NCI-H526 treated with DMSO at 0.1 percent for 48 hours (cell line): ENCODE results near the gene DSN1.

Experiments
- DNase-seq: peaks from one replicate; lab custom pipeline; 2025; lab: John Stamatoyannopoulos, UW

Gene DSN1

DNA sequence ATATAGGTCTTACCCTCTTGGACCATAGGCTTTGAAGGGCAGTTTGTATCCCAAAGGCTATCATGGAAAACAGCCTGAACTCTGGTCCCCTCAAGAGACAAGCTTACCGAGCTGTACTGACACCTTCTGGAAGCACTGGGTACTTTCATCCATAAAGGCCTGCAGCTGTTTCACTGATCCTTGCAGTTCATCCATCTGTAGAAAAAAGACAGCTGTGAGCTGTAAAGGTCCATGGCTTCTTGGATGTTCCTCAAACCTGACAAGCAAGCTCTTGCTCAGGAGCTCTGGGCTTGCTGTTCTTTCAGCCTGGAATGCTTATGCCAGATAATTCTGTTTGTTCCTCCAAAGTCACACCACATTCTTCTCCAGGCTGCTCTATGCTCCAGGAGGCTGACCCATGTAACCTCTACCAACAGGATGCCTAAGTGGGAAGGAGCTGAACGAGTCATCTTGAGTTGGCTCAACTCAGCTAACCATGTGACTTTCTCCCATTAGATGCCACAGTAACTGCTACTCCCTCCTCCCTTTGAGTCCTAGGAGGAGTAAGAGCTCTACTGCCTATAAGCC is 18.8 kb downstream of the DSN1 start:
- DNase-seq = peak; percentile 39

DNA sequence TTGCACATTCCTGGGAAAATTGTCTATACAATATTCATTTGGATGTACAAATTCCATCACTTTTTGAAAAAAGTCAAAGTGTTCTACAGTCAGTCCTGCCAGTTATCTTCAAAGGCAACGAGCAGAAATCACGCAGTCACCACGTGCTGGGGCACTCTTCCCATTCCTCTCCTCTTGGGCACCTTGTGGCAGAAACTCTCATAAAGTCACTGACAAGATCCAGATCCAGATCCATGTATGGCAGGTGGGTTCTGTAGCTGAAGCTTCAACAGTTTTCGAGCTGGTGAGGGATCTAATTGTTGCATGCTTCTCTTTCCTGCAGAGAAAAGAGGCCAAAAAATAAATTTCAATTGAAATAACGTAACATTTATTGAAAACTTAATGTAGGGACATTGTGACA is 21.0 kb downstream of the DSN1 start:
- DNase-seq = no peak

DNA sequence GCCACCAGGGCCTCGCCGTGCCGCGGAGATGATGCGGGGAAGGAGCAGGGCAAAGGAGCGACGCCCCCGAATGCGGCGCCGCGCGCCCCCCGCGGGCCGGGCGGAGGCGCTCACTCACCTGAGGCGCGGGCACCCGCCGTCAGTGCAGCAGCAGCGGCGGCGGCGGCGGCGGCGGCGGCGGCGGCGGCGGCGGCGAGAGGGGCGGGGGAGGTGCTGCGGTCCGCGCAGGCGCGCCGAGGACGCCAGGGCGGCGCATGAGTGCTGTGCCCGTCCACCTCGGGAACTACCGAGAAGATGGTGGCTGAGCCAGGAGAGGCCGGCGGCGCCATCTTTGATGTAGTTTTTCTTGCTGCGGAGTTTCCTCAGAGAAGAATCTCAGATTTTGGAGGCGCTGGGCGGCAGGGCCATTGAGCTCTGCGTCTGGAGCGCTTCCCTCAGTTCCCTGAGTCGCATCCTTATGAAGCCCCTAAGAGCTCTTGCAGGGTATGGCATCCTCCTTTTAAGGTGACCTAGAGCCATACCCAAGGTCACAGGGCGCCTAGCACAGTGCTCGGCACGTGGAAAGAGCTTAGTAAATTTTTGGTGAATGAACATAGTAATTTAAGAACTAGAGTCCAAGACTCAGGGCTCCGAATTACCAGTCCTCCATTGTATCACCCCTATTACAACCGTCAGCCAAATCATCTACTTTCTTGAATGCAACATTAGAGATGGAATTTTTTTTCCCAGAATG is 27.5 kb downstream of the DSN1 start, which contains the start of gene NDRG3:
NDRG3 (minus strand) TSS at position 164 of the 733 bp plus-strand sequence. CDS start 24,355 bp downstream, outside the sequence.
- peak; percentile 95 for DNase-seq

DNA sequence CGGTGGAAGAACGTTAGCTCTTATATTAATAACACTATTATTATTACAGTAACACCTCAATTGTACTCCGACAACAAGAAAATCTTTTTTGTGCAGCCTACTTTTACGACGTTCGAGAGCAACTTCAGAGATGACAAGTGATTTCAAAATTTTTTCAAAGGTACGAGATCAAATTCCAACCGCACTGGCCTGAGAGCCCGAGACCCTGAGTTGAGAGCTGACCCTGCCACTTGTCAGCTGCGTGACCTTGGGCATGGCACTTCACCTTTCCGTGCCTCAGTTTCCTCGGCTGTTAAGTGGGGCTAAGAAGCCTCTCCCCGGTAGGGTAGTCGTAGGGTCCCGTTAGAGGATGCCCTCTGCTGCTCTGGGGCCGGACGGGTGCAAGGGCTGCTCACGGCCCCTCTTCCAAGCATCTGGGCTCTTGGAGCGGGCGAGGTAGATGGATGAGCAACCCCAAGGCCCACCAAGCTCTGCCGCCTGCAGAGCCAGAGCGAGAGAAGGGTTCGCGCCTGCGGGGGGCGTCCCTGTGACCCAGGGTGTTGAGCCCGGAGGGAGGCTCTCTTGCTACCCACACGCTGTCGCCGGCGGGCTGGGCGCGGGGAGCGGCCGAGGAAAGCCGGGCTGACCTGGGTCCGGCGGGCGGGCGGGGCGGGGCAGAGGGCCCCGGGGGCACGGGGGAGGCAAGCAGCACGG is 28.2 kb downstream of the DSN1 start:
- DNase-seq = no peak

DNA sequence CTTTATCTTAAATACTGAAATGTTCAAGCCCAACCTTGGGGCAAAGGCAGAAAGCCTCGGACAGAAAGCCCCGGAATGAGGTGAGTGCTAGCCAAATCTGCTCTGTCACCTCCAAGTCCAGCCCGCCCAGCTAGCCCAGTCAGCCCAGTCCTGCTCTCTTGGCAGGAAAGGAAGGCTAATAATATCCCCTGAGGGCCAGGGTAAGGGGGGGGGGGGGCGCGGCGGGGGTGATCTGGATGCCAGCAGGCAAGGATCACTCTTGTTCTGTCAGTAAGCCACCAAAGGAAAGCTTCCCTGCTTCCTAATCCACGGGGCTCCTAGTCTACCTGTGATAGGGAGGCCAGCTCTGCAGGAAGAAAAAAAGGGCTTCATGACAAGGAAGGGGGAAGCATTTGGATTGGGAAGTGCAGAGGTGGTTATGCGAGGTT is 28.8 kb downstream of the DSN1 start:
- DNase-seq = no peak

DNA sequence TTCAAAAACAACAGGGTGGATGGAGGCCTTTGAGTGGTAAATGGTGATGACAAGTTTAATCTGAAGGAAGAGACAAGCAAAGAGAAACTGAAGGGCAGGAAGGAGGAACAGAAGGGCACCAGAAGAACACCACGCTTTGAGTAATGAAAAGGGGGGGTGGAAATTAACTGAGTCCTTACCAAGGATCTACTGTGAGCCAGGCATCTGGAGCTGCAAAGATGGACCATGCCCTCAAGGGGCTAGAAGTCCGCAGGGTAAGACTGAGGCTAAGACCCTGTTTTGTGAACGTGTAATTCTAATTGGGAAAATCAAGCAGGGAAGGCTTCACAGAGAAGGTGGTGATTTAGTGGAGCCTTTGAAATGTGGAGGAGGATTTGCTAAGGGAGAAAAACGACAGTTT is 29.3 kb downstream of the DSN1 start:
- DNase-seq = no peak

DNA sequence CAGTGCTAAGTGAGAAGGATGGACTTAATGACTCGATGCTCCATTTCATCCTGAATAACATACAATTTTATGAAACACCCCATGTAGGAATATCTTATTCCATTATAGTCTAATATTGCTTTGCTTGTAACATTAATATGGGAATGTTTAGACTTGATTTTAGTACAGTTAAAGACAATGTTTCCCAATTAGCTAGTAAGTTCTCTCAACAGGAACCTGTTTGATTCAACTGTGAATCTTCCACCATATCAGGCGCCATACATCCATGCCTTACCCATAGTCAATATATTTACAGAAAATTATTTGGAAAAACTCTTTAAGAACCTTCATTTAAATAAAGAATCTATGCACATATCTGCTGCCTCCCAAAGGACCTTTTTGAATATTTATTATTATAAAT is 31.0 kb downstream of the DSN1 start:
- DNase-seq = no peak

DNA sequence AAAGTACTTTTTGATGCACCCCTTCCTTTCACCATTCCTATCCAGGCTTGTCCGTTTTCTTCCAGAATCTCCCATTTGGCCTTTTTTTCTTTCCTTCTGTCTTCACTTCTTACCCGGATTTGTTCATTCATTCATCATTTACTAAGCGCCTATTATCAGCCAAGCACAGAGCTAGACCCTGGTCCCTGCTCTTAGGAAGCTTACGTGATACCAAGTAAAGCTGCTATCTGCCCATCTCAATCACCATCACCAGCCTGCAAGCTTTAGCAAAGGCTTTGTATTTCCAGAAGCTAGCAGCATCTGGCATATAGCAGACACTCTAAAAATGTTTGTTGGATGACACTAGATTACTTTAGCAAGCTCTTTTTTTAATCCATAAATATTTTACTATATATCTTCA is 32.5 kb downstream of the DSN1 start:
- no peak for DNase-seq

DNA sequence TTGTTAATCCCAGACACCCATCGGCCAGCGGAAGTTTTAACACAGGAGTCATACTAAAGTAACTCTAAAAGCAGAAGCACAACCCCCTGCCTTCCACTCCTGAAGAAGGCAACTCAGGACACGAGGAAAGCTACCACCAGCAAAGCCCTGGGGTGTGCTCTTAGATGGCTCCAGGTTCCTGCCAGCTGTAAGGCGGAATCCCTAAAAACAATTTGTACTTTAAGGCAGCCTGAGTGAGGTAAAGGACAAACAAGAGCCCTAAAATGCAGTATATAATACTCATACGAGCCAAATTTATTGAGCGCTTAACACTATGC is 36.4 kb downstream of the DSN1 start:
- DNase-seq = no peak

DNA sequence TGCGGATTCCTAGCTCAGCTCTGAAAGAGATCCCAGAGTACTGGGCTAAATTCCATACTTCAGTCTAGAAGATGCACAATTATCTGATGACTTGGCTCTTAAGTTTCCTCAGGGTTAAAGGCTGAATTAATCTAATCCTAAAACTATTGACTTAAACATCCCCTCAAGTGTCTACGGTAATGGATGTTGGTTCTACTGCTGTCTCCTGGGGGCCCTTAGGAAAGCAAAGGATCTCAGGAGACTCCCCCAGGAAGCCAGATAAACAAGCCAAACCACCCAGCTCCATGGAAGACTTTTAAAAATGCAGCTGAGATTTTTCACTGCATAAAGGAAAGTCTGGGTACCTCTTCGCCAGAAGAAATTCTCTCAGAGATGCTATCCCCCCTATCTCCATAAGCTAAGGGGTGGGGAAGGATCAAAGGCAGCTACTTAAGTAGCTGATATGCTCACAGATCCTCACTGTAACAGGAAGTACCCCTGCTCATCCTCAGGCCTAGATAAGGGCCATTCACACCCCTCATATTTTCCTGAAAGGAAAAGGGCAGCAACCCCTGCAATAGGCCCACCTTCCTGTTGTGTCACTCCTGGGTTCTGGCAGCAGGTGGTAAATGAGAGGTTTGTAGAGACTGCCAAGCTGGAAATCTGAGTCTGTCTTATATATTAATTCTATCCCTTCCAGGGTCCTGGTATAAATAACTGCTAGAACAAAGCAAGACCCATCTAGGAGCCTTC is 36.9 kb downstream of the DSN1 start:
- no peak for DNase-seq

DNA sequence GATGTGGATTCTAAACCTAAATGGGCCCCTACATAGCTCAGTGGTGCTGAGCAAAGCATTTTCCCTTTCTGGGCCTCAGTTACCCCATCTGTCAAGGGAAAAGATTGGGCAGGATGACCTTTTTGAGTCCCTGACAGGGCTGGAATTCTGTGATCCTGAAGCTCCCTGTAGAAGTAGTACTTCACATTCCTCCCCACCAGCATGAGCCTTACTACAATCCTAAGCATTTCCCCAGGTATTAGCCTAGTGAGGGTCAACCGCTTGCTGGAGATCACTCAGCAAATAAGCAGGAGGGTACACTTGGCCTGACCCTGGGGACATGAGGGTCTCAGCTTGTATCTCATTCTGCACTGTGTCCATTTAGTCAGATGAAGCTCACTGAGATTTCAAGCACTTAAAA is 41.1 kb downstream of the DSN1 start:
- DNase-seq = no peak

DNA sequence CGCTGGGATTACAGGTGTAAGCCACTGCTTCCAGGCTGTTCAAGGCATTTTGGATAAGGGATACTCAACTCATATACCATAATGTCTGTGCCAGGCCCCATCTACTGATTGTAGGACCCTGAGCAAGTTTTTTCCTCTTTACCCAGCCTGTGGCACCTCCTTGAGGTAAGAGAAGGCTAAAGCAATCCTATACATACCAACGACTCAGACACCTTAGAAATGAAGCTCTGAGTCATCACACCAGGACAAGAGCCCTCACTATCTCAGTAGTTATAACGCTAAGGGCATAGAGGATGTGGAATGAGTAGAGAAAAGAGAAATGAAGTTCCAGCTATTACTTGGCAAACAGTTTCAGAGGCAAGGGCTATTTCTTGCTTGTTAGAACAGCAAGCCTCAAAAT is 44.6 kb downstream of the DSN1 start:
- DNase-seq = no peak

DNA sequence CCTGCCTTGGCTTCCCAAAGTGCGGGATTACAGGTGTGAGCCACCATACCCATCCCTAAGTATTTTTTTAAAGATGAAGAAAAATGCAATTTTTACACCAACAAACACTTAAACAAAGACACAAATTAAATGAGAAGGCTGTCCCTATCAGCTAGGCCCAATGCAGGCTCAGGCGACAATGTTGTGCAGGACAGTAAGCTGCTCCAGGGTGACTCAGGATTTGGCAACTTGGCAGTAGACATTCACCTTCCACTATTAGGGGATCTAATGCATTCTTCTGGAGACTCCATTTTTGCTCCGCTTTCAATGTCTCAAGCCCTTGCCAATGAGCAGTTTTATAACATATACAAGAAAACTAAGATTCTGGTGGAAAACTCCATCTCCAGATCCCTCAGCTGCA is 47.4 kb downstream of the DSN1 start:
- DNase-seq = no peak

DNA sequence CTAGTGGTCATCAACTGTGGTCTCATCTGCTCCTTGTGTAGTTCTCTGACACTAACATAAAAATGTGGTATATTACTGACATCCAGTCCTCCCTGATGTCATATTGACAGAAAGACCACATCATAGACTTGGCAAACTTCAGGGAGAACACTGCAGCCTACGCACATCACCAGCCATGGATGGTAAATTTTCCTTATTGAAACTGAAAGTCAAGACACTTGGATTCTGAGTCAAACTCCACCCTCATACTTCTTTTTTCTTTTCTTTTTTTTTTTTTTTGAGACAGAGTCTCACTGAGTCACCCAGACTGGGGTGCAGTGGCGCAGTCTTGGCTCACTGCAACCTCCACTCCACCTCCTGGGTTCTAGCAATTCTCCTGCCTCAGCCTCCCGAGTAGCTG is 53.1 kb downstream of the DSN1 start:
- no peak for DNase-seq

DNA sequence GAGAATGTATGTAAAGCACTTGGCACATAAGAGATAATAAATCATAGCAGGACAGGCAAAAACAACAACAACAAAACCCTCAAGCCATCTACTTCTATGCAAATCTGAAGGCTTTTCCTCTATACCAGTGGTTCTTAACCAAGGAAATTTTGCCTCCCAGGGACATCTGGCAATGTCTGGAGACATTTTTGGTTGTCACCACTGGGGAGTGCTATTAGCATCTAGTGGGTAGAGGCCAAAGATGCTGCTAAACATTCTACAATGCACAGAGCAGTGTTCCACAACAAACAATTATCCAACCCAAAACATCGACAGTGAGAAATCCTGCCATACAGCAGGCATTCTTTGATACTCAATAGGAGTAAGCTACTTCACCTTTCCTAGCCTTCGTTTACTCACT is 55.9 kb downstream of the DSN1 start:
- DNase-seq = no peak

DNA sequence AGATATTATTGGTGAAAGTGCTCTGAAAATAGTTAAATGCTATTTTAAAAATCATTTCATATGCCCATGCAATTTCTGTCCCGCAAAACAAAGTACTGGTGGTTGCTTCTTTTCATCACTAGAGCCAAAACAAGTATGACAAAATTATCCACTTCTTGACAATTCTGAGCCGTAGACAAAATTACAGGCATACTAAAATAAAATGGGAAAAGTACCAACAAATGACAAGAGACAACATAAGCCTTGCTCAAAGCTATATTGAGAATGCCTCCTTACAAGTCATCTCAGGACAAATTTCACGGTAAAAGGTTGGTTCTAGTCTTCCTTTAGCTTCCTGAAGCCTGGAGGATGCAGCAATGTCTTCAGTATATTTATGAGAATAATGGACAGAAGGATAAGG is 56.5 kb downstream of the DSN1 start:
- DNase-seq = no peak

DNA sequence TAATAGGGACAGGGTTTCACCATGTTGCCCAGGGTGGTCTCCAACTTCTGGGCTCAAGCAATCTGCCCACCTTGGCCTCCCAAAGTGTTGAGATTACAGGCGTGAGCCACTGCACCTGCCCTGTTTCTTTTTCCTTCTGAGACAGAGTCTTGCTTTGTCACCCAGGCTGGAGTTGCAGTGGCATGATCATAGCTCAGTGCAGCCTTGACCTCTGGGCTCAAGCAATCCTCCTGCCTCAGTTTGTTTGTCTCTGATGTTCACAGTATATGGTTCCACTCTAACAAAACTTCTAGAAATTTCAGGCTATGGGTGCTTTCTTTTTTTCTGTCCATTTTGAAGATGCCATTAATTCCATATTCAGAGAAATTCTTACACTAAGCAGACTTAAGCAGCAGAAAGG is 60.8 kb downstream of the DSN1 start:
- no peak for DNase-seq

DNA sequence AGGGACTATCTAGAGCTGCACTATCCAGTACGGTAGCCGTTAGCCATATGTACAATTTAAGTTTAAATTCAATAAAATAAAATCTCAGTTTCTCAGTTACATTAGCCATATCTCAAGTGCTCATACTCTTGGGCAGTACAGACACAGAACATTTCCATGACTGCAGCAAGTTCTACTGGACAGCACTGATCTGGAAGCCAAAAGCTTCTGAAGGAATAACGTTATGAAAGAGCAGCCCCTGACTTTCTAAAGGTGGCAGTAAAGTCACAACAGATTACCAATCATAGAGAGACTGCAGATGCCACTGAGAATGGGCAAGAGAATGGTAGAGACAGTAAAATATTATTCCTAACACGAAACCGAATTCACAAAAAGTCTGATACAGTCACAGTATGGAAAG is 64.4 kb downstream of the DSN1 start:
- DNase-seq = no peak

DNA sequence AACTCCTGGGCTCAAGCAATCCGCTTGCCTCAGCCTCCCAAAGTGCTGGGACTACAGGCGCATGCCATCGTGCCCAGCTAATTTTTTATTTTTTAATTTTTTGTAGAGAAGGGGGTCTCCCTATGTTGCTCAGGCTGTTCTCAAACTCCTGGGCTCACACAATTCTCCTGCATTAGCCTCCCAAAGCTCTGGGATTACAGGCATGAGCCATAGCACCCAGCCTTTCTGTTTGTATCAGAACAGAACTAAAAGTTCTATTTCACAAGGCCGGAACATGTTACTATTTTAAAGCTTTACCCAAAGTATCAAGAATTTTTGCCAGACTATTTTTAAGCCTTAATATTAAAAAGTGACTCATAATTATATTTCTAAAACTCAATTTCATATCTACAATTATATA is 70.0 kb downstream of the DSN1 start:
- DNase-seq = no peak
